Caco-2 (cell line): Measurements from ENCODE around the gene RAD51B. TPM values are rescaled to one million over a fixed set of nuclear protein-coding genes. Genes with fewer than 3 reads are reported as not detected.
A peak's percentile ranks its signal among the peaks of the same experiment; 100 is the strongest.

ENCODE experiments used
- BruUV-seq: library from RNA; stranded (reverse); fragments of 400-500 nt; replicated peaks from 2 replicates; lab custom pipeline; 2021; lab: Mats Ljungman, UMichigan
- CTCF ChIA-PET: fragments of 300-600 bp; sonication (Branson Sonifier 250); formaldehyde crosslinking; loops from one replicate; lab custom pipeline; 2022; ENCODE audit warnings: antibody characterized with exemption; lab: Charles Lee
- POLR2A ChIA-PET: fragments of 300-600 bp; sonication (Branson Sonifier 250); formaldehyde crosslinking; loops from one replicate; lab custom pipeline; 2022; ENCODE audit warnings: antibody characterized with exemption; lab: Charles Lee
- DNase-seq, 2 experiments: peaks; one replicate each; pipeline versions ENCODE4 v3.0.0 to v3.0.0-alpha.2; 2020 to 2022
- H3K27me3 ChIP-seq: replicated peaks from 2 replicates; pipeline ENCODE4 v1.6.0; 2011; ENCODE audit warnings: low read length; ENCODE audit not compliant: control insufficient read depth, insufficient read depth
- H3K36me3 ChIP-seq: 2 replicates; pipeline ENCODE4 v1.5.1; 2011; ENCODE audit warnings: low read length; ENCODE audit not compliant: control insufficient read depth, insufficient read depth
- H3K4me1 ChIP-seq: fragments of 250-450 bp; sonication (Bioruptor Pico); 2 replicates; pipeline ENCODE4 v1.5.1; 2020; ENCODE audit warnings: mild to moderate bottlenecking
- H3K4me3 ChIP-seq: 2 replicates; pipeline ENCODE4 v1.5.1; 2011; ENCODE audit warnings: low read depth, mild to moderate bottlenecking, control low read depth, low read length
- H3K9me3 ChIP-seq: fragments of 250-450 bp; sonication (Bioruptor Pico); 2 replicates; pipeline ENCODE4 v1.5.1; 2020; ENCODE audit warnings: mild to moderate bottlenecking, moderate library complexity
- H3K27ac Mint-ChIP-seq: one replicate; pipeline ENCODE4 v1.8.0; 2022; ENCODE audit warnings: mixed read lengths; ENCODE audit not compliant: unreplicated experiment
- H3K27me3 Mint-ChIP-seq: one replicate; pipeline ENCODE4 v1.8.0; 2022; ENCODE audit warnings: mixed read lengths; ENCODE audit not compliant: insufficient read depth, unreplicated experiment
- H3K36me3 Mint-ChIP-seq: one replicate; pipeline ENCODE4 v1.8.0; 2022; ENCODE audit warnings: mild to moderate bottlenecking, mixed read lengths; ENCODE audit not compliant: insufficient read depth, unreplicated experiment
- H3K4me1 Mint-ChIP-seq: one replicate; pipeline ENCODE4 v1.8.0; 2022; ENCODE audit warnings: low read depth, mixed read lengths; ENCODE audit not compliant: unreplicated experiment
- H3K4me3 Mint-ChIP-seq: one replicate; pipeline ENCODE4 v1.8.0; 2022; ENCODE audit warnings: mild to moderate bottlenecking, moderate library complexity, mixed read lengths; ENCODE audit not compliant: unreplicated experiment
- H3K9me3 Mint-ChIP-seq: one replicate; pipeline ENCODE4 v1.8.0; 2022; ENCODE audit warnings: mixed read lengths; ENCODE audit not compliant: unreplicated experiment
- intact Hi-C: fragments of 100-400 bp; cut with micrococcal nuclease; formaldehyde crosslinking; loops from one replicate; pipeline ENCODE4 v1.10.0; 2022; ENCODE audit not compliant: unreplicated experiment
- total RNA-seq: library from RNA; stranded (reverse); gene quantifications from 2 replicates; pipeline ENCODE4 v1.2.3, GENCODE V29; 2022
- TF ChIP-seq, protein P1 (sequence below), 2 experiments: fragments of 200-600 bp in 1 of 2; IDR thresholded peaks; 1 replicate in 1 of 2; 2 replicates in 1 of 2; pipeline versions ENCODE4 v1.5.1 to v1.8.0; 2011 to 2022; ENCODE audit warnings: antibody characterized with exemption in 1 of 2, control low read depth in 1 of 2, inconsistent platforms in 1 of 2, low read depth in 1 of 2, low read length in 1 of 2, mild to moderate bottlenecking in 1 of 2, moderate library complexity in 1 of 2; ENCODE audit not compliant: insufficient read depth in 1 of 2, severe bottlenecking in 1 of 2, unreplicated experiment in 1 of 2

RAD51B gene
- total RNA-seq, 1 experiment from 2014 or later: 16.7 TPM

DNA sequence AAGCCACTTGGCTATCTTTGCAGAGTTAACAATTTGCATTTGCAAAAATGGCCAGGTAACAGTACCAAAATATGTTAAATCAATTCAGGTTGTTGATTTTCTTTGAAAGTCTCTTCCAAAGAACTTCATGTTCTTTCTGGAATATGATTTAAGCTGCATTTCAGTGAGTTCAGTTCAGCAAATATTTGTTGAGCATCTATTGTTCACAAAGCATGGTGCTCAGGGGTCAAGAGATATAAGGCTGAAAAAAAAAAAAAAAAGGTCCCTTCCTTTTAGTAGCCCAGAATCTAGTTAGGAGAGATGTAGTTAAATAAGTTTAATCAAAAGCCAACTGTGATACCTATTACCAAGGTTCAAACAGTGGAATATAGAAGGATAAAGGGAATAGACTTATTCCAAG lies 656.2 kb downstream of the RAD51B start:
- H3K27me3 ChIP-seq: no peaks in the 10 kb centered on the region
- H3K36me3 ChIP-seq: no peaks in the 10 kb centered on the region
- Mint-ChIP-seq H3K4me3 (no peak overlapping the region), H3K27me3 (no peaks in the 10 kb centered on the region), H3K27ac (peak overlapping the region; percentile 83), H3K4me1 (peaks cover 73% of the 10 kb centered on the region), H3K9me3 (no peaks in the 10 kb centered on the region), H3K36me3 (peaks cover 13% of the 10 kb centered on the region)
- POLR2A ChIA-PET: no interaction called here
- TF ChIP-seq, protein P1, sequence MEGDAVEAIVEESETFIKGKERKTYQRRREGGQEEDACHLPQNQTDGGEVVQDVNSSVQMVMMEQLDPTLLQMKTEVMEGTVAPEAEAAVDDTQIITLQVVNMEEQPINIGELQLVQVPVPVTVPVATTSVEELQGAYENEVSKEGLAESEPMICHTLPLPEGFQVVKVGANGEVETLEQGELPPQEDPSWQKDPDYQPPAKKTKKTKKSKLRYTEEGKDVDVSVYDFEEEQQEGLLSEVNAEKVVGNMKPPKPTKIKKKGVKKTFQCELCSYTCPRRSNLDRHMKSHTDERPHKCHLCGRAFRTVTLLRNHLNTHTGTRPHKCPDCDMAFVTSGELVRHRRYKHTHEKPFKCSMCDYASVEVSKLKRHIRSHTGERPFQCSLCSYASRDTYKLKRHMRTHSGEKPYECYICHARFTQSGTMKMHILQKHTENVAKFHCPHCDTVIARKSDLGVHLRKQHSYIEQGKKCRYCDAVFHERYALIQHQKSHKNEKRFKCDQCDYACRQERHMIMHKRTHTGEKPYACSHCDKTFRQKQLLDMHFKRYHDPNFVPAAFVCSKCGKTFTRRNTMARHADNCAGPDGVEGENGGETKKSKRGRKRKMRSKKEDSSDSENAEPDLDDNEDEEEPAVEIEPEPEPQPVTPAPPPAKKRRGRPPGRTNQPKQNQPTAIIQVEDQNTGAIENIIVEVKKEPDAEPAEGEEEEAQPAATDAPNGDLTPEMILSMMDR (IDR thresholded peaks at IDR 0.05; ENCODE audit: insufficient read depth in 1 of 2, low read depth in 1 of 2, low read length in 1 of 2, severe bottlenecking in 1 of 2, unreplicated experiment in 1 of 2): no peak
- peaks cover 72% of the 10 kb centered on the region for H3K4me1 ChIP-seq
- H3K4me3 ChIP-seq: no peak overlapping the region
- intact Hi-C loops: loop anchor here (5.0 kb wide), 1 partner anchor 91 kb away; no protein-coding TSS in a partner anchor
- CTCF ChIA-PET: interaction anchor here (1.1 kb wide), 1 partner anchor 227 kb away, joined by 3 read pairs; no protein-coding TSS in a partner anchor
- BruUV-seq: no TSS peak
- DNase-seq: no peak
- H3K9me3 ChIP-seq: no peaks in the 10 kb centered on the region

DNA sequence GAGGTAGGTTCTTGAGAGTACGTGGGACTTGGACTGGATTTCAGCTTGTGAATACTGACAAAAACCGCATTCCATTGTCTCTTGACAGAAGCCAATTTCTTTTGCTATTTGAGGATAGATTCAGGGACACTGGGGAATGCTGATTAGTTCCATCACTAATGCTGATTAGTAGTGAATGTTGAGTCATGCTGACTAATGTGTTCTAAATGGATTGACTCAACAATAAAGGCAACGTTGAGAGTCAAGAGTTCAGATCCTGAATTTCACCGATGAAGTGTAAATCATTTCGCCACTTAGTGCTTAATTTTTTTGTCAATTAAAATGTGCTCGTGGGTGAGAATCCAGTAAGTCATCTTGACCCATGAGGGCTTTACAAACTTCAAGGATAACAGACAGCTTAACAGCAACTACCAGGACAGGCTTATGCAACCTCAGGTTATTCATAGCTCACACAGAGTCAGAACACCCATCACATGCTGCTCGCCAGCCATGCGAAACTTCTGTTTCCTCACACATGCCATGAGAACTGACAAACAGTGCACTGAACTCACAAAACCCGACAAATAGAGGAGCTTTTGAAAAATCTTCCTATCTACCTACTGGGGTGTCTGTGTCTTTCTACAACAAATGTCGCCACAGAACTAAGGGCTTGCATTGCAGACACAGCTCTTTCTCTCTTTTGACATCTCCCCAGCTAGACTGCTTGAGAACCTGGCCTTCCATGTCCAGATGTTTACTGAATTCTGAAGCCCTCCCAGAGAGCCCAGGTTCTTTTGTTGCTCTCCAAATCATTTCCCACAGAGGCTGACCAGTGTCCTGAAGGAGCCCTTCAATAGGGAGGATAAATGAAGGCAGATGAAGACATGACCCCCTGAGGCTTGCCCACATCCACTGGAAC lies 656.9 kb downstream of the RAD51B start:
- ChIA-PET CTCF (interaction anchor here (0.6 to 1.1 kb wide), 2 partner anchors 19 to 227 kb away, joined by 3 read pairs; no protein-coding TSS in a partner anchor), POLR2A (no interaction called here)
- peaks cover 80% of the 10 kb centered on the region for H3K4me1 Mint-ChIP-seq
- H3K27ac Mint-ChIP-seq: peak overlapping the region; percentile 83
- H3K4me1 ChIP-seq: peaks cover 77% of the 10 kb centered on the region
- H3K36me3 Mint-ChIP-seq: peaks cover 19% of the 10 kb centered on the region
- no peaks in the 10 kb centered on the region for H3K36me3 ChIP-seq
- intact Hi-C loops: loop anchor here (5.0 kb wide), 1 partner anchor 91 kb away; no protein-coding TSS in a partner anchor
- no peak overlapping the region for H3K4me3 Mint-ChIP-seq
- no peaks in the 10 kb centered on the region for H3K9me3 ChIP-seq
- no peaks in the 10 kb centered on the region for H3K27me3 Mint-ChIP-seq
- no peaks in the 10 kb centered on the region for H3K27me3 ChIP-seq
- no TSS peak for BruUV-seq
- H3K9me3 Mint-ChIP-seq: no peaks in the 10 kb centered on the region
- TF ChIP-seq, protein P1 (IDR thresholded peaks at IDR 0.05; ENCODE audit: insufficient read depth in 1 of 2, low read depth in 1 of 2, low read length in 1 of 2, severe bottlenecking in 1 of 2, unreplicated experiment in 1 of 2): no peak
- H3K4me3 ChIP-seq: no peak overlapping the region
- DNase-seq: no peak

- POLR2A ChIA-PET: no interaction called here
- peak overlapping the region; percentile 83 for H3K27ac Mint-ChIP-seq
- intact Hi-C loops: loop anchor here (5.0 kb wide), 1 partner anchor 90 kb away; no protein-coding TSS in a partner anchor
Observed at GRCh38 chr14:68477110-68477455, 657.5 kb downstream of the RAD51B start.

More at GRCh38 chr14:68477110-68477455, 657.5 kb downstream of the RAD51B start:
- TF ChIP-seq, protein P1 (IDR thresholded peaks at IDR 0.05; ENCODE audit: insufficient read depth in 1 of 2, low read depth in 1 of 2, low read length in 1 of 2, severe bottlenecking in 1 of 2, unreplicated experiment in 1 of 2): no peak
- CTCF ChIA-PET: interaction anchor here (0.6 to 1.1 kb wide), 2 partner anchors 20 to 228 kb away, joined by 3 read pairs; no protein-coding TSS in a partner anchor
- H3K9me3 Mint-ChIP-seq: no peaks in the 10 kb centered on the region
- Histone ChIP-seq H3K9me3 (no peaks in the 10 kb centered on the region), H3K4me3 (no peak overlapping the region), H3K36me3 (no peaks in the 10 kb centered on the region), H3K27me3 (no peaks in the 10 kb centered on the region), H3K4me1 (peaks cover 83% of the 10 kb centered on the region)
- peaks cover 19% of the 10 kb centered on the region for H3K36me3 Mint-ChIP-seq
- no peak overlapping the region for H3K4me3 Mint-ChIP-seq
- no TSS peak for BruUV-seq
- peaks cover 86% of the 10 kb centered on the region for H3K4me1 Mint-ChIP-seq
- no peaks in the 10 kb centered on the region for H3K27me3 Mint-ChIP-seq
- no peak for DNase-seq
